HL-60 (cell line): ENCODE results near the gene TFR2.

Experiments
- DNase-seq, 2 experiments: peaks; one replicate each; pipeline ENCODE4 v3.0.0-alpha.2; 2010 to 2020; ENCODE audit warnings: low read depth in 1 of 2, low spot score in 1 of 2
- H3K27ac ChIP-seq: fragments of 250-450 bp; sonication (Bioruptor Pico); replicated peaks from 2 replicates; pipeline ENCODE4 v1.5.1; 2020; ENCODE audit warnings: mild to moderate bottlenecking, moderate library complexity
- H3K27me3 ChIP-seq: fragments of 250-450 bp; sonication (Bioruptor Pico); 2 replicates; pipeline ENCODE4 v1.5.1; 2021; ENCODE audit warnings: mild to moderate bottlenecking, moderate library complexity; ENCODE audit not compliant: insufficient read depth, poor library complexity, severe bottlenecking
- H3K4me3 ChIP-seq: replicated peaks from 2 replicates; pipeline ENCODE4 v1.5.1; 2011; ENCODE audit warnings: mild to moderate bottlenecking, control low read depth, low read length; ENCODE audit not compliant: insufficient read depth
- CTCF ChIP-seq: IDR thresholded peaks from one replicate; pipeline ENCODE4 v1.5.1; 2011; ENCODE audit warnings: low read length, control low read depth, inconsistent platforms; ENCODE audit not compliant: insufficient read depth
- GABPA ChIP-seq: IDR thresholded peaks from 2 replicates; pipeline ENCODE4 v1.6.1; 2012; ENCODE audit warnings: low read depth
- POLR2AphosphoS5 ChIP-seq: IDR thresholded peaks from 2 replicates; pipeline ENCODE4 v1.6.1; 2012; ENCODE audit warnings: low read depth
- REST ChIP-seq: IDR thresholded peaks from 2 replicates; pipeline ENCODE4 v1.6.1; 2012; ENCODE audit warnings: low read depth; ENCODE audit not compliant: insufficient replicate concordance
- SPI1 ChIP-seq: IDR thresholded peaks from 2 replicates; pipeline ENCODE4 v1.6.1; 2012; ENCODE audit warnings: low read depth, mild to moderate bottlenecking, borderline replicate concordance

Gene TFR2

GRCh38 chr7:100686201-100686821 lies 45.0 kb upstream of the TFR2 start:
- no peak overlapping the region for H3K4me3 ChIP-seq
- H3K27ac ChIP-seq: no peak overlapping the region
- TF ChIP-seq POLR2AphosphoS5: no peak
- TF ChIP-seq SPI1: no peak
- TF ChIP-seq CTCF: no peak
- no peak for TF ChIP-seq GABPA
- TF ChIP-seq REST: no peak

GRCh38 chr7:100685631-100686145 lies 44.3 kb upstream of the TFR2 start:
- no peak overlapping the region for H3K27ac ChIP-seq
- TF ChIP-seq SPI1 (no peak), GABPA (no peak), REST (no peak), CTCF (no peak), POLR2AphosphoS5 (no peak)
- no peaks in the 10 kb centered on the region for H3K27me3 ChIP-seq
- DNase-seq: no peak
- H3K4me3 ChIP-seq: no peak overlapping the region

More at GRCh38 chr7:100686201-100686821, 45.0 kb upstream of the TFR2 start:
- no peaks in the 10 kb centered on the region for H3K27me3 ChIP-seq
- DNase-seq: no peak

GRCh38 chr7:100685049-100685605 lies 43.8 kb upstream of the TFR2 start:
- TF ChIP-seq POLR2AphosphoS5 (no peak), GABPA (no peak)
- no peak for DNase-seq
- H3K27ac ChIP-seq: no peak overlapping the region
- no peaks in the 10 kb centered on the region for H3K27me3 ChIP-seq
- no peak overlapping the region for H3K4me3 ChIP-seq

- no peak for DNase-seq
- Histone ChIP-seq H3K27ac (no peak overlapping the region), H3K27me3 (no peaks in the 10 kb centered on the region), H3K4me3 (no peak overlapping the region)
- TF ChIP-seq CTCF: no peak
- no peak for TF ChIP-seq SPI1
- TF ChIP-seq POLR2AphosphoS5: no peak
- no peak for TF ChIP-seq GABPA
- TF ChIP-seq REST: no peak
These were observed 43.2 kb upstream of the TFR2 start for GRCh38 chr7:100684534-100685042.
